Measurements from ENCODE around the gene ZCCHC18.
A peak's percentile ranks its signal among the peaks of the same experiment; 100 is the strongest.
"Not testable (repeated sequence)": the region's sequence is repeated elsewhere in the genome, so short reads cannot be mapped to it uniquely, and the experiment has no call there.

Gene ZCCHC18

GRCh38 chrX:104112326-104112951 lies at the start of gene ZCCHC18:
Gene ZCCHC18, plus strand, starts transcription at chrX:104112523. Its CDS starts 1,589 bp downstream, at chrX:104114112.
- DNase-seq, result peak; percentile 24

GRCh38 chrX:104062636-104063035 lies 49.7 kb upstream of the ZCCHC18 start:
- DNase-seq, result not testable (repeated sequence)

GRCh38 chrX:104075778-104076445 lies 36.4 kb upstream of the ZCCHC18 start, which contains the start of gene TMSB15C:
Gene TMSB15C, minus strand, starts transcription at chrX:104076236.
- not testable (repeated sequence) for DNase-seq

GRCh38 chrX:104077854-104078253 lies 34.5 kb upstream of the ZCCHC18 start:
- not testable (repeated sequence) for DNase-seq

GRCh38 chrX:104084063-104084462 lies 28.3 kb upstream of the ZCCHC18 start:
- DNase-seq, result no peak

DNA sequence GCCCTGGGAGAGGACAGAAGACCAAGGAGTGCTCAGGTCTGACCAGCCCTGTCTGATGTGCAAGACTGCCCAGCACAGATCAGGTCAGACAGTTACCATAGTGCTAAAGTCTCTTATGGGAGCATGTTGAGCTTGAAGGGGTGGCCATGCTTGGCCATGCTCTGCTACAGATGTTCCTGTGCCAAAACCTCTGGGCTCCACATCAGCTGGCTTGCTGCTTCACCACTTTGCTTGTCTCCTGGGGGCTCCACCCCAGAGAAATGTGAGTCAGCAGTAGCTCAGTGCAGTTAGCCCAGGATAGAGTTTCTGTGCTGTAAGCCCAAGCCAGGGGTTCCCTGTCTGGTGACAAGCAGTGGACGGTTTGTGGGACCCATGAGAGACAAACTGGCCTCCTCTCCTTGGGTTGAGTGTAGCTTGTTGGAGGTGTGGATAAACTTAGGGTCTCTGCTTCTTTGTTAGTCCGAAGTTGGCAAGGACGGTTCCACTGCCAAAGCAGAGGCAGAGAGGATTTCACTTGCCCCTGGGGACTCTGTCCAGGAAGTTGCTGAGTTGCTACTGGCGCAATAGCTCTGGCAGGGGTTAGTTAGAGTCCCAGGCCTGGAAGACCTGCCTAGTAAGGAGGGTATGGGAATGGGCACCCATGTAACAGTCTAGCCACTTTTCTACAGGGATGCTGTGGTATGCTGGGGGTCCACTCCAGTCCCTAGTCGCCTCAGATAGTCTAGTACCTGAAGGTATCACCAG lies 27.6 kb upstream of the ZCCHC18 start:
- no peak for DNase-seq

DNA sequence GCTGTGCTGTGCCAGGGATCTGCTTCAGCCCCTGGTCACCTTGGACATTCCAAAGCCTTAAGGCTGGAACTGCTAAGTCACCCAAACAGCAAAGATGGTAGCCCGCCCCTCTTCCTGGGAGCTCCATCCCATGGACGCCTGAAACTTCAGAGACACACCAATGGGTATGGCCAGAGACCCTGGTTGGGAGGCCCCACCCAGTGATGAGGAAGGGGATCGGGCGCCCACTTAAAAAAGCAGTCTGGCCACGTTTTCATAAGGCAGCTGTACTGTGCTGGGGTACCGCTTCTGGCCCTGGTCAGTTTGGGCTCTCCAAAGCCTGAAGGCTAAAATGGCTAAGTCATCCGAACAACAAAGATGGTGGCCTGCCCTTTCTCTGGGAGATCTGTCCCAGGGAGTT lies 26.8 kb upstream of the ZCCHC18 start:
- no peak for DNase-seq

DNA sequence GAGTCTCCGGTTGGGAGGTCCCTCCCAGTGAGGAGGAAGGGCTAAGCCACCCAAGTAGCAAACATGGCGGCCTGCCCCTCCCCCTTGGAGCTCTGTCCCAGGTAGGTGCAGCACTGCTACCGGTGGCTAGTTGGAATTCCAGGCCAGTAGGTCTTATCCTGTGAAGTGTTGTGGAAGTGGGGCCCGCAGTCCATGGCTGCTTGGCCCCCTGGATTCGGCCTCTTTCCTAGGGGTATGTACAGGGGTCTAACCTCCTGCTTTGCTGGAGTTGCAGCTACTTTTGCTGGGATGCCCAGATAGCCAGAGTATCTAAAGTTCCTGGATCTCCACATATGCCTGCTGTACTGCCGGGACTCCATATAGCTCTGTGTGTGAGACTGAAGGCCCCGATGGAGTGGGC lies 26.4 kb upstream of the ZCCHC18 start:
- DNase-seq, result no peak

- DNase-seq, result peak; percentile 25
Observed at GRCh38 chrX:104098151-104098808, 14.0 kb upstream of the ZCCHC18 start.

DNA sequence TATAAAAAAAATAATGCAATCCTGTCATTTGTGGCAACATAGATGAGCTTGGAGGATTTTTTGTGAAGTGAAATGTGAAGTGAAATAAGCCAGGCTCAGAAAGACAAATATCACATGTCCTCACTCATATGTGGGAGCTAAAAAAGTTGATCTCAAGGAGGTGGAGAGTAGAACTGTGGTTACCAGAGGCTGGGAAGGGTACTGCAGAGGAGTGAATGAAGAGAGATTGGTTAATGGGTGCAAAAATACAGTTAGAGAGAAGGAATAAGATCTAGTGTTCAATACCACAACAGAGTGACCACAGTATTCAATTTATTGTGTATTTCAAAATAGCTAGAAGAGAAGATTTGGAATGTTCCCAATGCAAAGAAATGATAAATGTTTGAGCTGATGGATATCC lies 13.4 kb upstream of the ZCCHC18 start:
- DNase-seq, result no peak

- DNase-seq, result no peak
Observed at GRCh38 chrX:104104676-104105075, 7.6 kb upstream of the ZCCHC18 start.

GRCh38 chrX:104105330-104106262 lies 6.7 kb upstream of the ZCCHC18 start:
- no peak for DNase-seq

GRCh38 chrX:104108955-104109354 lies 3.4 kb upstream of the ZCCHC18 start:
- DNase-seq, result no peak

DNA sequence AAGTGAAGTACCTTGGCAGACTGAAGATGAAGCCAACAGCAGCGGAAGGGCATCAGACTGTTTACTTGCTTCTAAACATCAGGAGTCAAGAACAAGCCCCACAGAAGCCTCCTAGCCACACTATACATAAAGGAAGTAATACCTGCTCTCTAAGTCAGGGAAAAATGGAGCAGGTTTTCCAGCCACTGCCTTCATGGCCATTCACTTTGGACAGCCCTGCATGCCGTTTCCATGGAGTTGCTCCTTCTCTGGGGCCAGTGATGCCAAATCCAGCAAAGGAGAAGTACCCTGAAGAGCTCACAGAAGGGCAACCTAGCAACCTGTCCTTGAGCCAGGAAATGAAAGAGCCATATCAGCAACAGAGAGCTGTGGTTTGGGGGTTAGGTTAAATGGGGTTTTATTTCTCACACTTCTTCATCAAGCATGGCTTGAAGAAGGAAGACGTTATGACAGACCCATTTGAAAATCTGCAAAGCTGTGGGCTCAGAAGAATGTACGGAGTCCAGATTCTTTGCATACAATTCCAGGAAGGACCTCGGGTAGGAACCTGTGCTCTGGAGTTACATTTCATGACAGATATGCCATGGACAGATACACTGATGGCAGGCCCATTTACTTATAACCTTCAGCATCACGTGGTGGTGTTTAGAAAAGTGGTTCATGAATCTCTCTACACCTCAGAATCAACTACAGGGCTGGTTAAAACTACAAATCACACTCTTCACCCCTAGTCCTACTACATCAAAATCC lies 1.7 kb upstream of the ZCCHC18 start:
- DNase-seq, result not testable (repeated sequence)

GRCh38 chrX:104113222-104113965 lies 1.1 kb downstream of the ZCCHC18 start:
- peak; percentile 53 for DNase-seq

DNA sequence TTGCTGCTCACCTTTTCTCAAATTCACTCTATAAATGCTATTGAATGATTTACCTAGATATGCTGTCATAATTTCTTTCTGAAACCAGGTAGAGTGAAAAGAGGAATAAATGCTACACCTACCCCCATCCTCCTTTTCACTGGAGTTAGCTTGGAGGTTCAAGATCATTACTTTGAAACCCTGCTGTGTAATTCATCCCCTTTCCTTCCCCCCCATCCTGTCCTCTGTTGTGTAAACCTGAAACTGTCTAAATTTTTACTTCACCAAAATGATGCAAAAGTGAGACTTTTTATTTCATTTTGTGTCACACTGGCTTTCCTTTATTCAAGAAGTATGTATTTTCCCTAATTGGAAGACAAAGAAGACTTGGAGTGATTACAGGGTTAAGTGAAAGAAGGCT lies 5.4 kb downstream of the ZCCHC18 start:
- DNase-seq, result no peak

DNA sequence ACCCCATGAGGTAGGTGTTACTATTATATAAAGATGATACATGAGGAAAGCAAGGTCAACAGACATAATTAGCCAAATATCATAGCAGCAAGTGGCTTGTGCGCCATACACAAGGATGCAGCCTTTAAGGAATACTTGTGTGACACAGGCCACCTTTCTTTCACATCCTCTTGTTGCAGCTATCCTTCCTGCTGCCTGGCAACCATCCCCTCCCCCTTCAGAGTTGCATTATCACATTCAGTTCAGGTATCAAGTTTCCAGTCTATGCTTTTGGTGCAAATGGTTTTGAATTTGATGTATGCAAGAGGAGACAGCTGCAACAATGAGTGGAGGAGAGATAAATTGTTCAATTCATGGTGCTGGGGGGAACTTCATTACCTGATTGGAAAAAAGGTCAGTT lies 6.4 kb downstream of the ZCCHC18 start:
- DNase-seq, result no peak

GRCh38 chrX:104122829-104123228 lies 10.5 kb downstream of the ZCCHC18 start:
- DNase-seq, result no peak

GRCh38 chrX:104126856-104127255 lies 14.5 kb downstream of the ZCCHC18 start:
- no peak for DNase-seq

DNA sequence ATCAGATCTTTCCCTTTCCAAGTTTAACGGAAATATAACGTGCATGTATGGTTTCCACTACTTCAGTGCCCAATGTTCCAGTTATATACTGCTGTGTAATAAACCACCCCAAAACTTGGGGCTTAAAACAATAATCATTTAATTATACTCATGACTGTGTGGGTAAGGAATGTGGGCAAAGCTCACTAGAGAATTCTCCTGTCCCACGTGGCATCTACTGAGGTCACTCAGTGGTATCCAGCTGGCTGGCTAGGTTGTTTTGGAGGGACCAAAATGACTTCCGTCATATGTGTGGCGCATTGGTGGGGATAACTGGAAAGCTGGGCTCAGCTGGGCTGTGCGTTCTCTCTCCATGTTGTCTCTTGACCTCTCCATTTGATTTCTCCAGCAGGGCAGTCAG lies 18.5 kb downstream of the ZCCHC18 start:
- no peak for DNase-seq

Measured in activated naive CD4-positive, alpha-beta T cell treated with anti-CD3 and anti-CD28 coated beads, Interleukin-2, amount 50 U/mL, for 16 hours (primary cell).